Astrocyte (in vitro differentiated cells and primary cell): Measurements from ENCODE around the gene ATXN1L. TPM values are rescaled to one million over a fixed set of nuclear protein-coding genes. Genes with fewer than 3 reads are reported as not detected.

Source experiments
- DNase-seq: peaks from one replicate; pipeline ENCODE4 v3.0.0-alpha.2; 2010; ENCODE audit warnings: low read depth
- FAIRE-seq: peaks from 2 replicates; lab custom pipeline; 2011; peaks lifted over from hg19 to GRCh38; lab: Jason Lieb, UNC
- H2AFZ ChIP-seq: 2 replicates; pipeline ENCODE4 v1.6.0; 2012; ENCODE audit warnings: low read depth, low read length, inconsistent platforms
- H3K27ac ChIP-seq: 2 replicates; pipeline ENCODE4 v1.5.1; 2011; ENCODE audit warnings: low read depth, low read length, inconsistent platforms
- H3K27me3 ChIP-seq: 2 replicates; pipeline ENCODE4 v1.6.0; 2011; ENCODE audit warnings: low read length, inconsistent platforms; ENCODE audit not compliant: insufficient read depth
- H3K36me3 ChIP-seq: 2 replicates; pipeline ENCODE4 v1.5.1; 2011; ENCODE audit warnings: low read length, inconsistent platforms; ENCODE audit not compliant: insufficient read depth
- H3K4me1 ChIP-seq: 2 replicates; pipeline ENCODE4 v1.5.1; 2011; ENCODE audit warnings: low read length, inconsistent platforms; ENCODE audit not compliant: insufficient read depth
- H3K4me2 ChIP-seq: 2 replicates; pipeline ENCODE4 v1.6.0; 2012; ENCODE audit warnings: low read length, inconsistent platforms
- H3K4me3 ChIP-seq: 2 replicates; pipeline ENCODE4 v1.5.1; 2011; ENCODE audit warnings: low read depth, mild to moderate bottlenecking, low read length, inconsistent platforms; ENCODE audit not compliant: insufficient read depth
- H3K79me2 ChIP-seq: 2 replicates; pipeline ENCODE4 v1.6.0; 2012; ENCODE audit warnings: mild to moderate bottlenecking, low read length, inconsistent platforms; ENCODE audit not compliant: insufficient read depth
- H3K9ac ChIP-seq: 2 replicates; pipeline ENCODE4 v1.6.0; 2012; ENCODE audit warnings: mild to moderate bottlenecking, low read length, inconsistent platforms
- H3K9me3 ChIP-seq: 2 replicates; pipeline ENCODE4 v1.5.1; 2012; ENCODE audit warnings: low read depth, mild to moderate bottlenecking, low read length, inconsistent platforms; ENCODE audit not compliant: insufficient read depth
- H4K20me1 ChIP-seq: 2 replicates; pipeline ENCODE4 v1.6.0; 2012; ENCODE audit warnings: low read length, inconsistent platforms; ENCODE audit not compliant: insufficient read depth
- H3K27ac Mint-ChIP-seq: one replicate; pipeline ENCODE4 v1.8.0; 2021; ENCODE audit warnings: mild to moderate bottlenecking, mixed read lengths; ENCODE audit not compliant: unreplicated experiment
- H3K27me3 Mint-ChIP-seq: one replicate; pipeline ENCODE4 v1.8.0; 2021; ENCODE audit warnings: low read depth, mixed read lengths; ENCODE audit not compliant: unreplicated experiment
- H3K36me3 Mint-ChIP-seq: one replicate; pipeline ENCODE4 v1.8.0; 2021; ENCODE audit warnings: low read depth, mixed read lengths; ENCODE audit not compliant: unreplicated experiment
- H3K4me1 Mint-ChIP-seq: one replicate; pipeline ENCODE4 v1.8.0; 2021; ENCODE audit warnings: low read depth, mixed read lengths; ENCODE audit not compliant: unreplicated experiment
- H3K4me3 Mint-ChIP-seq: one replicate; pipeline ENCODE4 v1.8.0; 2021; ENCODE audit warnings: mild to moderate bottlenecking, moderate library complexity, mixed read lengths; ENCODE audit not compliant: unreplicated experiment
- H3K9me3 Mint-ChIP-seq: one replicate; pipeline ENCODE4 v1.8.0; 2021; ENCODE audit warnings: mild to moderate bottlenecking, mixed read lengths; ENCODE audit not compliant: unreplicated experiment
- CTCF ChIP-seq: IDR thresholded peaks from 2 replicates; pipeline ENCODE4 v1.5.1; 2011; ENCODE audit warnings: low read depth, mild to moderate bottlenecking, inconsistent platforms, low read length, moderate library complexity; ENCODE audit not compliant: insufficient read depth
- EZH2 ChIP-seq: IDR thresholded peaks from 2 replicates; pipeline ENCODE4 v1.6.1; 2012; ENCODE audit warnings: mild to moderate bottlenecking, low read length, inconsistent platforms; ENCODE audit not compliant: insufficient read depth
- total RNA-seq: library from RNA; stranded (reverse); gene quantifications from 2 replicates; pipeline ENCODE4 v1.2.1, GENCODE V29; 2021

The ATXN1L gene
- total RNA-seq, 1 donor from 2014 or later = 32.7 TPM

- Histone ChIP-seq H4K20me1 (peaks cover 64% of the 10 kb centered on the region), H2AFZ (no peak overlapping the region), H3K9me3 (no peaks in the 10 kb centered on the region), H3K36me3 (peaks cover 6% of the 10 kb centered on the region), H3K4me2 (no peak overlapping the region), H3K9ac (no peak overlapping the region), H3K4me3 (no peak overlapping the region), H3K27me3 (no peaks in the 10 kb centered on the region), H3K79me2 (peaks cover 99% of the 10 kb centered on the region), H3K4me1 (no peaks in the 10 kb centered on the region), H3K27ac (no peak overlapping the region)
- no peaks in the 10 kb centered on the region for H3K27me3 Mint-ChIP-seq
- H3K9me3 Mint-ChIP-seq = no peaks in the 10 kb centered on the region
- H3K4me1 Mint-ChIP-seq = peaks cover 11% of the 10 kb centered on the region
- TF ChIP-seq EZH2 (no peak), CTCF (no peak)
- no peak overlapping the region for H3K27ac Mint-ChIP-seq
- FAIRE-seq = no peak
- H3K4me3 Mint-ChIP-seq = peak overlapping the region; percentile 12
- no peak for DNase-seq
- peaks cover 3% of the 10 kb centered on the region for H3K36me3 Mint-ChIP-seq
Measured at GRCh38 chr16:71803305-71803690, 42.5 kb upstream of the ATXN1L start.

GRCh38 chr16:71807905-71808592 lies 37.7 kb upstream of the ATXN1L start:
- Histone ChIP-seq H3K9me3 (no peaks in the 10 kb centered on the region), H2AFZ (peak overlapping the region; percentile 88), H3K27me3 (no peaks in the 10 kb centered on the region), H3K4me1 (no peaks in the 10 kb centered on the region), H3K4me3 (peak overlapping the region; percentile 96), H3K36me3 (no peaks in the 10 kb centered on the region), H4K20me1 (peaks cover 39% of the 10 kb centered on the region), H3K27ac (peak overlapping the region; percentile 100), H3K4me2 (peak overlapping the region; percentile 86), H3K9ac (peak overlapping the region; percentile 100), H3K79me2 (peaks cover 58% of the 10 kb centered on the region)
- Mint-ChIP-seq H3K36me3 (no peaks in the 10 kb centered on the region), H3K27ac (peak overlapping the region; percentile 99), H3K27me3 (no peaks in the 10 kb centered on the region), H3K4me1 (peaks cover 11% of the 10 kb centered on the region), H3K4me3 (peak overlapping the region; percentile 98), H3K9me3 (no peaks in the 10 kb centered on the region)
- FAIRE-seq (no peak), DNase-seq (peak; percentile 20)
- TF ChIP-seq EZH2 (no peak), CTCF (no peak)
